Natural killer cell (primary cell): ENCODE results near the gene NCOA3. TPM values are rescaled to one million over a fixed set of nuclear protein-coding genes. Genes with fewer than 3 reads are reported as not detected.
A peak's percentile ranks its signal among the peaks of the same experiment; 100 is the strongest.

Experiments
- ATAC-seq, 3 donors: fragments of 150-1000 bp in 2 of 3; fragments of 200-7000 bp in 1 of 3; cut with Tn5 transposase; 1 replicate in 1 of 3; 2 replicates in 2 of 3; pipeline ENCODE4 v1.10.0; 2021; ENCODE audit warnings: mild to moderate bottlenecking in 2 of 3, moderate library complexity in 2 of 3
- DNase-seq, 2 donors: peaks; one replicate each; pipeline versions ENCODE4 v3.0.0 to v3.0.0-alpha.2; 2013 to 2021; ENCODE audit warnings: mixed read lengths in 1 of 2
- H3K27ac ChIP-seq: one replicate; pipeline ENCODE4 v1.5.1; 2013; ENCODE audit warnings: mild to moderate bottlenecking, low read length
- H3K27me3 ChIP-seq: one replicate; pipeline ENCODE4 v1.6.1; 2013; ENCODE audit warnings: low read length; ENCODE audit not compliant: control insufficient read depth, insufficient read depth
- H3K36me3 ChIP-seq: one replicate; pipeline ENCODE4 v1.6.1; 2013; ENCODE audit warnings: low read length; ENCODE audit not compliant: control insufficient read depth, insufficient read depth
- H3K4me1 ChIP-seq: one replicate; pipeline ENCODE4 v1.6.1; 2013; ENCODE audit warnings: low read length; ENCODE audit not compliant: control insufficient read depth, insufficient read depth
- H3K4me3 ChIP-seq: one replicate; pipeline ENCODE4 v1.5.1; 2013; ENCODE audit warnings: low read length
- H3K9me3 ChIP-seq: one replicate; pipeline ENCODE4 v1.6.1; 2013; ENCODE audit warnings: low read length; ENCODE audit not compliant: control insufficient read depth, insufficient read depth
- H3K27ac Mint-ChIP-seq, 2 donors: one replicate each; pipeline ENCODE4 v1.8.0; 2022; ENCODE audit warnings: mild to moderate bottlenecking in 2 of 2, mixed read lengths in 2 of 2, moderate library complexity in 1 of 2
- H3K27me3 Mint-ChIP-seq, 2 donors: one replicate each; pipeline ENCODE4 v1.8.0; 2022; ENCODE audit warnings: low read depth in 2 of 2, mixed read lengths in 2 of 2
- H3K36me3 Mint-ChIP-seq: one replicate; pipeline ENCODE4 v1.8.0; 2022; ENCODE audit warnings: mixed read lengths
- H3K4me1 Mint-ChIP-seq, 2 donors: one replicate each; pipeline ENCODE4 v1.8.0; 2022; ENCODE audit warnings: mixed read lengths in 2 of 2
- H3K4me3 Mint-ChIP-seq: one replicate; pipeline ENCODE4 v1.8.0; 2022; ENCODE audit warnings: mild to moderate bottlenecking, moderate library complexity, mixed read lengths
- H3K9me3 Mint-ChIP-seq, 2 donors: one replicate each; pipeline ENCODE4 v1.8.0; 2022; ENCODE audit warnings: mixed read lengths in 2 of 2
- CTCF ChIP-seq: fragments of 200-600 bp; IDR thresholded peaks from one replicate; pipeline ENCODE4 v1.8.0; 2022; ENCODE audit warnings: antibody characterized with exemption
- WGBS: methylation state at CpG from one replicate; pipeline ENCODE4 v1.1.7; 2013; ENCODE audit warnings: missing lambda C conversion rate; ENCODE audit not compliant: insufficient coverage; 5-methylcytosine and 5-hydroxymethylcytosine counted together
- intact Hi-C: fragments of 100-400 bp; cut with micrococcal nuclease; formaldehyde crosslinking; loops from one replicate; pipeline ENCODE4 v1.14.2; 2022
- total RNA-seq, 4 donors: library from RNA; stranded (reverse); fragments of 120-200 nt in 1 of 4; gene quantifications; one replicate each; pipeline versions ENCODE4 v1.2.3 to v1.2.4, GENCODE V29; 2013 to 2022

The NCOA3 gene
- total RNA-seq, 3 donors from 2014 or later (not counting 1 experiment from before 2014, with no cell fraction given), result 44.3 to 63.3 (median 57.8) TPM

GRCh38 chr20:47614703-47615309, 113.1 kb downstream of the NCOA3 start:
- Mint-ChIP-seq H3K9me3 (no peaks in the 10 kb centered on the region), H3K27ac (peak overlapping the region in 1 of 2 donors; percentile 63)
- no peak for ATAC-seq

GRCh38 chr20:47618479-47618878, 116.8 kb downstream of the NCOA3 start:
- Histone ChIP-seq H3K27me3 (no peaks in the 10 kb centered on the region), H3K4me1 (no peaks in the 10 kb centered on the region), H3K4me3 (no peak overlapping the region), H3K36me3 (peaks cover 10% of the 10 kb centered on the region), H3K9me3 (no peaks in the 10 kb centered on the region), H3K27ac (no peak overlapping the region)
- intact Hi-C loops, result no loop called here
- no peak for TF ChIP-seq CTCF
- no peaks in the 10 kb centered on the region for H3K27me3 Mint-ChIP-seq
- H3K27ac Mint-ChIP-seq, result no peak overlapping the region
- DNase-seq (no peak), ATAC-seq (no peak)
- 96% methylated on average over 4 of the region's 6 CpGs for WGBS
- peaks cover 9% of the 10 kb centered on the region for H3K36me3 Mint-ChIP-seq
- no peak overlapping the region for H3K4me3 Mint-ChIP-seq
- peaks cover 14 to 20% of the 10 kb centered on the region in 2 donors for H3K4me1 Mint-ChIP-seq
- no peaks in the 10 kb centered on the region for H3K9me3 Mint-ChIP-seq

More at GRCh38 chr20:47614703-47615309, 113.1 kb downstream of the NCOA3 start:
- intact Hi-C loops, result no loop called here
- no peaks in the 10 kb centered on the region for H3K27me3 Mint-ChIP-seq
- TF ChIP-seq CTCF, result no peak
- H3K9me3 ChIP-seq, result no peaks in the 10 kb centered on the region
- H3K36me3 ChIP-seq, result no peaks in the 10 kb centered on the region
- H3K27me3 ChIP-seq, result no peaks in the 10 kb centered on the region
- H3K36me3 Mint-ChIP-seq, result no peaks in the 10 kb centered on the region
- H3K27ac ChIP-seq, result no peak overlapping the region
- no peak for DNase-seq
- H3K4me1 ChIP-seq, result peaks cover 7% of the 10 kb centered on the region
- no peak overlapping the region for H3K4me3 ChIP-seq
- 100% methylated on average over 2 of the region's 2 CpGs for WGBS
- no peak overlapping the region for H3K4me3 Mint-ChIP-seq
- peaks cover 26 to 34% of the 10 kb centered on the region in 2 donors for H3K4me1 Mint-ChIP-seq

- Histone ChIP-seq H3K9me3 (no peaks in the 10 kb centered on the region), H3K4me1 (no peaks in the 10 kb centered on the region), H3K36me3 (peaks cover 28% of the 10 kb centered on the region), H3K27ac (no peak overlapping the region), H3K4me3 (no peak overlapping the region), H3K27me3 (no peaks in the 10 kb centered on the region)
- peak; percentile 81 for TF ChIP-seq CTCF
- Mint-ChIP-seq H3K27me3 (no peaks in the 10 kb centered on the region), H3K4me1 (peaks cover 7 to 11% of the 10 kb centered on the region in 2 donors), H3K36me3 (peaks cover 9% of the 10 kb centered on the region), H3K4me3 (no peak overlapping the region), H3K27ac (peak overlapping the region; percentile 2 to 51), H3K9me3 (no peaks in the 10 kb centered on the region)
- WGBS, result 84% methylated on average over 5 of the region's 8 CpGs
- peak in 2 of 3 donors; percentile 44 to 45 for ATAC-seq
- intact Hi-C loops, result loop anchor here (1.0 to 5.0 kb wide), 4 partner anchors 119 to 425 kb away; partner anchors contain the start of gene NCOA3
- peak in 1 of 2 donors; percentile 73 for DNase-seq
Measured at GRCh38 chr20:47620808-47621805, 119.4 kb downstream of the NCOA3 start.
